Sigmoid colon (tissue), 7 donors: ENCODE results near the gene PACS2. TPM values are rescaled to one million over a fixed set of nuclear protein-coding genes. Genes with fewer than 3 reads are reported as not detected.
A peak's percentile ranks its signal among the peaks of the same experiment; 100 is the strongest.

Experiments used
- DNase-seq: peaks from one replicate; pipeline ENCODE4 v3.0.0-alpha.2; 2019
- H3K27ac ChIP-seq, 4 donors: fragments of 200-600 bp; sonication (generic); one replicate each; pipeline ENCODE4 v1.5.1; 2016 to 2019; ENCODE audit warnings: mild to moderate bottlenecking in 1 of 4
- H3K27me3 ChIP-seq, 3 donors: fragments of 200-600 bp; sonication (generic); one replicate each; pipeline ENCODE4 v1.5.1; 2019; ENCODE audit warnings: mild to moderate bottlenecking in 1 of 3
- H3K36me3 ChIP-seq, 4 donors: fragments of 200-600 bp; sonication (generic); one replicate each; pipeline ENCODE4 v1.5.1; 2016 to 2019
- H3K4me1 ChIP-seq, 4 donors: fragments of 200-600 bp; sonication (generic); one replicate each; pipeline ENCODE4 v1.5.1; 2017 to 2019
- H3K4me3 ChIP-seq, 4 donors: fragments of 200-600 bp; sonication (generic); one replicate each; pipeline ENCODE4 v1.5.1; 2017 to 2019; ENCODE audit warnings: mild to moderate bottlenecking in 2 of 4, moderate library complexity in 1 of 4
- H3K9me3 ChIP-seq, 4 donors: fragments of 200-600 bp in 3 of 4; sonication (generic) in 3 of 4; one replicate each; pipeline versions ENCODE4 v1.5.1 to v1.6.1; 2013 to 2019
- CTCF ChIP-seq, 4 experiments: fragments of 450-650 bp in 3 of 4; fragments of 200-600 bp in 1 of 4; IDR thresholded peaks; one replicate each; pipeline ENCODE4 v1.5.1; 2016 to 2019; ENCODE audit warnings: antibody characterized with exemption in 4 of 4, mild to moderate bottlenecking in 3 of 4, moderate library complexity in 2 of 4
- EP300 ChIP-seq, 4 donors: sonication (generic); formaldehyde crosslinking; IDR thresholded peaks; one replicate each; pipeline ENCODE4 v1.6.1; 2017; ENCODE audit warnings: antibody characterized with exemption in 4 of 4
- POLR2A ChIP-seq, 2 donors: fragments of 450-650 bp; IDR thresholded peaks; one replicate each; pipeline ENCODE4 v1.6.1; 2016; ENCODE audit warnings: antibody characterized with exemption in 2 of 2, mild to moderate bottlenecking in 2 of 2, moderate library complexity in 2 of 2
- POLR2AphosphoS5 ChIP-seq, 4 donors: sonication (generic); formaldehyde crosslinking; IDR thresholded peaks; one replicate each; pipeline ENCODE4 v1.6.1; 2017; ENCODE audit warnings: antibody characterized with exemption in 4 of 4
- WGBS, 2 donors: extraction: QIAGEN DNeasy Blood & Tissue Kit; methylation state at CpG; one replicate each; pipeline ENCODE4 v1.1.7; 2013; 5-methylcytosine and 5-hydroxymethylcytosine counted together
- intact Hi-C: fragments of 100-400 bp; cut with DNase I; formaldehyde crosslinking; loops from one replicate; pipeline ENCODE4 v1.15.1; 2023
- polyA plus RNA-seq, 3 donors: library from polyadenylated mRNA; stranded (reverse); fragments of 200-250 nt; gene quantifications; one replicate each; pipeline ENCODE4 v1.2.3, GENCODE V29; 2013
- total RNA-seq, 4 donors: library from RNA; depleted of rRNA; stranded (reverse); fragments of >200 nt; gene quantifications; one replicate each; pipeline ENCODE4 v1.1.0, GENCODE V29; 2016
- donor health status: healthy with polysubstance abuse.
- donor health status: Bipolar disorder and iron deficiency.
- donor health status: healthy.

PACS2 gene
- total and polyA plus RNA-seq, 7 donors, result 19.8 to 90.6 (median 46.7) TPM

- no peak for DNase-seq
- no peak overlapping the region for H3K27ac ChIP-seq
- H3K4me1 ChIP-seq, result peaks cover 0 to 15% (median 11%) of the 10 kb centered on the region in 4 donors
- WGBS, 2 donors, result 88 to 89% methylated on average over 13 of the region's 13 CpGs
- H3K4me3 ChIP-seq, result no peak overlapping the region
- intact Hi-C loops, result no loop called here
- TF ChIP-seq POLR2AphosphoS5 (IDR thresholded peaks at IDR 0.05) (no peak), POLR2A (IDR thresholded peaks at IDR 0.05) (no peak), CTCF (IDR thresholded peaks at IDR 0.05) (no peak), EP300 (IDR thresholded peaks at IDR 0.05) (no peak)
- H3K27me3 ChIP-seq, result peaks cover 10 to 34% (median 24%) of the 10 kb centered on the region in 3 donors
- H3K36me3 ChIP-seq, result no peaks in the 10 kb centered on the region
- H3K9me3 ChIP-seq, result no peaks in the 10 kb centered on the region
Measured at GRCh38 chr14:105408592-105408991, 94.0 kb downstream of the PACS2 start.

GRCh38 chr14:105409364-105409763 is 94.8 kb downstream of the PACS2 start:
- Histone ChIP-seq H3K36me3 (no peaks in the 10 kb centered on the region), H3K27me3 (peaks cover 10 to 34% (median 24%) of the 10 kb centered on the region in 3 donors), H3K4me3 (no peak overlapping the region), H3K9me3 (no peaks in the 10 kb centered on the region), H3K27ac (no peak overlapping the region), H3K4me1 (peaks cover 0 to 17% (median 13%) of the 10 kb centered on the region in 4 donors)
- no peak for DNase-seq
- no peak for TF ChIP-seq CTCF (IDR thresholded peaks at IDR 0.05)
- TF ChIP-seq EP300 (IDR thresholded peaks at IDR 0.05), result no peak
- TF ChIP-seq POLR2A (IDR thresholded peaks at IDR 0.05), result no peak
- no peak for TF ChIP-seq POLR2AphosphoS5 (IDR thresholded peaks at IDR 0.05)
- WGBS, 2 donors, result 83 to 90% methylated on average over 3 of the region's 3 CpGs
- intact Hi-C loops, result no loop called here

GRCh38 chr14:105410642-105411016 is 96.1 kb downstream of the PACS2 start:
- Histone ChIP-seq H3K27ac (no peak overlapping the region), H3K27me3 (peaks cover 10 to 34% (median 24%) of the 10 kb centered on the region in 3 donors), H3K4me1 (peaks cover 0 to 30% (median 23%) of the 10 kb centered on the region in 4 donors), H3K36me3 (no peaks in the 10 kb centered on the region), H3K9me3 (no peaks in the 10 kb centered on the region), H3K4me3 (peak overlapping the region in 2 of 4 donors; percentile 8 to 38)
- TF ChIP-seq EP300 (IDR thresholded peaks at IDR 0.05) (no peak), CTCF (IDR thresholded peaks at IDR 0.05) (no peak), POLR2A (IDR thresholded peaks at IDR 0.05) (no peak), POLR2AphosphoS5 (IDR thresholded peaks at IDR 0.05) (no peak)
- intact Hi-C loops, result loop anchor here (5.0 kb wide), 1 partner anchor 38 kb away; no protein-coding TSS in a partner anchor
- 28 to 51% methylated on average over 5 of the region's 5 CpGs for WGBS, 2 donors
- DNase-seq, result no peak

- intact Hi-C loops, result loop anchor here (5.0 kb wide), 1 partner anchor 39 kb away; no protein-coding TSS in a partner anchor
- TF ChIP-seq POLR2A (IDR thresholded peaks at IDR 0.05) (no peak), CTCF (IDR thresholded peaks at IDR 0.05) (no peak), EP300 (IDR thresholded peaks at IDR 0.05) (no peak), POLR2AphosphoS5 (IDR thresholded peaks at IDR 0.05) (no peak)
- Histone ChIP-seq H3K36me3 (no peaks in the 10 kb centered on the region), H3K9me3 (no peaks in the 10 kb centered on the region), H3K4me3 (peak overlapping the region in 3 of 4 donors; percentile 8 to 43 (median 38)), H3K27ac (no peak overlapping the region), H3K4me1 (peaks cover 0 to 33% (median 27%) of the 10 kb centered on the region in 4 donors), H3K27me3 (peaks cover 10 to 34% (median 24%) of the 10 kb centered on the region in 3 donors)
- 5 to 10% methylated on average over 86 of the region's 86 CpGs for WGBS, 2 donors
- DNase-seq, result peak; percentile 71
Measured at GRCh38 chr14:105411017-105411941, 96.7 kb downstream of the PACS2 start.
